HS-27A (cell line): Measurements from ENCODE around the gene TIMP1.

ENCODE experiments used
- DNase-seq: peaks from one replicate; pipeline ENCODE4 v3.0.0-alpha.2; 2012; ENCODE audit warnings: low read depth, missing footprints

The TIMP1 gene

GRCh38 chrX:47573341-47574075, 8.7 kb upstream of the TIMP1 start:
- DNase-seq: no peak

GRCh38 chrX:47574076-47574546, 8.1 kb upstream of the TIMP1 start:
- no peak for DNase-seq

GRCh38 chrX:47574547-47575301, 7.5 kb upstream of the TIMP1 start:
- DNase-seq: no peak

GRCh38 chrX:47576021-47576898, 6.0 kb upstream of the TIMP1 start:
- DNase-seq: no peak

- DNase-seq: no peak
Measured at GRCh38 chrX:47577424-47577823, 4.8 kb upstream of the TIMP1 start.

GRCh38 chrX:47577901-47578300, 4.3 kb upstream of the TIMP1 start:
- no peak for DNase-seq

- DNase-seq: no peak
Measured at GRCh38 chrX:47578692-47579091, 3.5 kb upstream of the TIMP1 start.

GRCh38 chrX:47579537-47579936, 2.7 kb upstream of the TIMP1 start:
- DNase-seq: no peak

- no peak for DNase-seq
Measured at GRCh38 chrX:47583240-47583861, 1.1 kb downstream of the TIMP1 start.

GRCh38 chrX:47584714-47585113, 2.5 kb downstream of the TIMP1 start:
- no peak for DNase-seq

- no peak for DNase-seq
Measured at GRCh38 chrX:47585273-47585672, 3.0 kb downstream of the TIMP1 start.

- DNase-seq: no peak
Measured at GRCh38 chrX:47586043-47586787, 4.0 kb downstream of the TIMP1 start.

- no peak for DNase-seq
Measured at GRCh38 chrX:47587091-47587891, 5.1 kb downstream of the TIMP1 start.

- DNase-seq: no peak
Measured at GRCh38 chrX:47587906-47588735, 5.9 kb downstream of the TIMP1 start.

GRCh38 chrX:47590984-47591383, 8.7 kb downstream of the TIMP1 start:
- DNase-seq: no peak

- no peak for DNase-seq
Measured at GRCh38 chrX:47593522-47593921, 11.3 kb downstream of the TIMP1 start.

- DNase-seq: no peak
Measured at GRCh38 chrX:47595716-47596251, 13.5 kb downstream of the TIMP1 start.

GRCh38 chrX:47596256-47596655, 14.0 kb downstream of the TIMP1 start:
- DNase-seq: no peak

- DNase-seq: no peak
Measured at GRCh38 chrX:47597222-47597621, 15.0 kb downstream of the TIMP1 start.
